HepG2 (cell line): ENCODE data around the gene ZNF292. TPM values are rescaled to one million over a fixed set of nuclear protein-coding genes. Genes with fewer than 3 reads are reported as not detected.

Experiments used
- ATAC-seq: fragments of 200-7000 bp; cut with Tn5 transposase; 3 replicates; pipeline ENCODE4 v1.9.1; 2020; ENCODE audit warnings: mild to moderate bottlenecking, moderate library complexity
- BruUV-seq: library from RNA; stranded (reverse); fragments of 400-500 nt; replicated peaks from 2 replicates; lab custom pipeline; 2021; lab: Mats Ljungman, UMichigan
- CTCF ChIA-PET: fragments of 300-600 bp; formaldehyde crosslinking; extraction: SDS; loops from one replicate; lab custom pipeline; 2021; ENCODE audit warnings: low total read pairs, inconsistent platforms, low intra/inter-chr PET ratio; lab: Yijun Ruan, JAX
- POLR2A ChIA-PET: fragments of 350-600 bp; sonication (Branson Sonifier 250); formaldehyde crosslinking; loops from one replicate; lab custom pipeline; 2020; ENCODE audit warnings: antibody characterized with exemption, inconsistent platforms; lab: Yijun Ruan, JAX
- DNase-seq: peaks from one replicate; pipeline ENCODE4 v3.0.0-alpha.2; 2015; ENCODE audit warnings: low spot score
- FAIRE-seq: peaks from 3 replicates; lab custom pipeline; 2011; peaks lifted over from hg19 to GRCh38; lab: Jason Lieb, UNC
- H2AFZ ChIP-seq: one replicate; pipeline ENCODE4 v1.6.1; 2011; ENCODE audit warnings: low read length, inconsistent platforms
- H3K27ac ChIP-seq: fragments of 300-600 bp; 3 replicates; pipeline ENCODE4 v1.8.0; 2011; ENCODE audit warnings: mixed run types, mild to moderate bottlenecking, mixed read lengths, low read length, inconsistent platforms; ENCODE audit not compliant: insufficient read depth; ENCODE audit errors: extremely low read length
- H3K27me3 ChIP-seq, 2 experiments: fragments of 200-600 bp in 1 of 2; 2 replicates in 1 of 2; 3 replicates in 1 of 2; pipeline versions ENCODE4 v1.6.0 to v1.8.0; 2011; ENCODE audit warnings: low read length in 2 of 2, mild to moderate bottlenecking in 2 of 2, moderate library complexity in 2 of 2, inconsistent platforms in 1 of 2; ENCODE audit not compliant: insufficient read depth in 2 of 2, control insufficient read depth in 1 of 2
- H3K36me3 ChIP-seq, 2 experiments: fragments of 200-600 bp in 1 of 2; replicated peaks in 1 of 2; 2 replicates in 1 of 2; 3 replicates in 1 of 2; pipeline versions ENCODE4 v1.5.1 to v1.8.0; 2011; ENCODE audit warnings: low read length in 2 of 2, inconsistent platforms in 1 of 2; ENCODE audit not compliant: insufficient read depth in 2 of 2, control insufficient read depth in 1 of 2
- H3K4me1 ChIP-seq: 2 replicates; pipeline ENCODE4 v1.5.1; 2012; ENCODE audit warnings: low read length, inconsistent platforms; ENCODE audit not compliant: insufficient read depth
- H3K4me2 ChIP-seq: 2 replicates; pipeline ENCODE4 v1.6.0; 2011; ENCODE audit warnings: low read depth, low read length, inconsistent platforms
- H3K4me3 ChIP-seq, 3 experiments: fragments of 200-600 bp in 1 of 3; sonication (generic), shearing (Covaris generic) in 1 of 3; replicated peaks in 1 of 3; 2 replicates each; pipeline ENCODE4 v1.5.1; 2011 to 2016; ENCODE audit warnings: low read length in 3 of 3, inconsistent platforms in 2 of 3, low read depth in 2 of 3, mild to moderate bottlenecking in 2 of 3, control low read depth in 1 of 3, mixed read lengths in 1 of 3; ENCODE audit not compliant: insufficient read depth in 1 of 3
- H3K79me2 ChIP-seq: one replicate; pipeline ENCODE4 v1.6.1; 2011; ENCODE audit warnings: low read length, inconsistent platforms; ENCODE audit not compliant: insufficient read depth
- H3K9ac ChIP-seq: 2 replicates; pipeline ENCODE4 v1.6.0; 2011; ENCODE audit warnings: mild to moderate bottlenecking, low read depth, low read length, inconsistent platforms; ENCODE audit not compliant: insufficient read depth
- H3K9me3 ChIP-seq: 2 replicates; pipeline ENCODE4 v1.5.1; 2012; ENCODE audit warnings: mild to moderate bottlenecking, low read length
- H4K20me1 ChIP-seq: 2 replicates; pipeline ENCODE4 v1.6.0; 2011; ENCODE audit warnings: inconsistent platforms, mild to moderate bottlenecking, low read length, moderate library complexity; ENCODE audit not compliant: insufficient read depth
- ATF7 ChIP-seq, 2 experiments: fragments of 450-650 bp in 1 of 2; sonication (generic) in 1 of 2; formaldehyde crosslinking in 1 of 2; IDR thresholded peaks; 2 replicates each; pipeline versions ENCODE4 v1.4.0 to v1.6.1; 2016 to 2020; ENCODE audit warnings: antibody characterized with exemption in 1 of 2, mild to moderate bottlenecking in 1 of 2, missing genetic modification reagents in 1 of 2
- CENPT ChIP-seq: sonication (generic); formaldehyde crosslinking; IDR thresholded peaks from 2 replicates; pipeline ENCODE4 v1.8.0; 2022; ENCODE audit warnings: low read depth, mild to moderate bottlenecking, moderate library complexity, missing genetic modification reagents
- IKZF1 ChIP-seq: fragments of 450-650 bp; IDR thresholded peaks from 2 replicates; pipeline ENCODE4 v1.7.1; 2016
- RFX5 ChIP-seq: IDR thresholded peaks from 2 replicates; pipeline ENCODE4 v1.6.1; 2011; ENCODE audit warnings: low read depth, low read length, improper control_type of control experiment
- SIX1 ChIP-seq: sonication (generic); formaldehyde crosslinking; IDR thresholded peaks from 2 replicates; pipeline ENCODE4 v1.4.0; 2020; ENCODE audit warnings: missing genetic modification reagents, borderline replicate concordance
- ZBTB2 ChIP-seq: sonication (generic); formaldehyde crosslinking; IDR thresholded peaks from 2 replicates; pipeline ENCODE4 v1.8.0; 2022; ENCODE audit warnings: low read depth, missing genetic modification reagents
- ZNF614 ChIP-seq: IDR thresholded peaks from 2 replicates; pipeline ENCODE4 v1.6.1; 2018; ENCODE audit warnings: missing biosample characterization, missing genetic modification reagents, inconsistent platforms, borderline replicate concordance
- ZNF710 ChIP-seq: sonication (generic); formaldehyde crosslinking; IDR thresholded peaks from 2 replicates; pipeline ENCODE4 v1.5.0; 2020; ENCODE audit warnings: mild to moderate bottlenecking, missing genetic modification reagents, borderline replicate concordance
- WGBS: methylation state at CpG from one replicate; pipeline ENCODE4 v1.1.6; 2017; ENCODE audit warnings: low lambda C conversion rate; 5-methylcytosine and 5-hydroxymethylcytosine counted together
- in situ Hi-C: cut with HindIII; loops from 2 replicates; pipeline ENCODE4 v1.10.0; 2017; ENCODE audit warnings: low pct_unique_long_range_greater_than_20kb; ENCODE audit not compliant: extremely low pct_ligation_motif_present
- intact Hi-C: fragments of 100-400 bp; cut with micrococcal nuclease; formaldehyde crosslinking; loops from one replicate; pipeline ENCODE4 v1.10.0; 2022; ENCODE audit not compliant: unreplicated experiment
- polyA plus RNA-seq, 8 experiments: library from polyadenylated mRNA; depleted of rRNA in 3 of 8; stranded (reverse) in 7 of 8; unstranded in 1 of 8; fragments of >200 nt; fragmentation: Illumina TruSeq in 4 of 8; extraction: Trizol in 4 of 8; gene quantifications; 2 replicates each; pipeline versions ENCODE4 v1.2.1 to v1.2.3, GENCODE V29; 2011 to 2016; ENCODE audit warnings: low read depth in 4 of 8, missing spikeins in 1 of 8, mixed read lengths in 1 of 8; ENCODE audit not compliant: insufficient read depth in 1 of 8
- total RNA-seq, 5 experiments: library from RNA; depleted of rRNA; stranded (reverse); fragments of >200 nt; fragmentation: Illumina TruSeq; extraction: Trizol; gene quantifications; 2 replicates each; pipeline ENCODE4 v1.2.3, GENCODE V29; 2016; ENCODE audit warnings: low read depth in 1 of 5

ZNF292 gene
- total and polyA plus RNA-seq, 2 of the 13 experiments (the other 11 are each of a cell fraction or from before 2014, with no cell fraction given): 9.9 to 12.8 TPM

- CTCF ChIA-PET: no interaction called here
These were observed 39.8 kb upstream of the ZNF292 start for GRCh38 chr6:87115402-87116135.

GRCh38 chr6:87116922-87117321 lies 38.4 kb upstream of the ZNF292 start:
- ATAC-seq: no peak
- in situ Hi-C loops: no loop called here
- H3K9me3 ChIP-seq: no peaks in the 10 kb centered on the region
- no peaks in the 10 kb centered on the region for H3K27me3 ChIP-seq
- no peaks in the 10 kb centered on the region for H3K79me2 ChIP-seq
- H3K4me3 ChIP-seq: no peak overlapping the region
- intact Hi-C loops: no loop called here
- DNase-seq: no peak
- no peaks in the 10 kb centered on the region for H3K4me1 ChIP-seq
- ChIA-PET POLR2A (no interaction called here), CTCF (no interaction called here)
- no peaks in the 10 kb centered on the region for H3K36me3 ChIP-seq
- no peaks in the 10 kb centered on the region for H4K20me1 ChIP-seq
- BruUV-seq: no TSS peak
- H3K9ac ChIP-seq: no peak overlapping the region
- 29% methylated on average over 2 of the region's 2 CpGs for WGBS
- H2AFZ ChIP-seq: no peak overlapping the region
- no peak overlapping the region for H3K27ac ChIP-seq
- no peak overlapping the region for H3K4me2 ChIP-seq
- no peak for FAIRE-seq
- no peak for TF ChIP-seq SIX1
- no peak for TF ChIP-seq ZNF614 (CRISPR knock-in tag)
- no peak for TF ChIP-seq CENPT (CRISPR knock-in tag)
- no peak for TF ChIP-seq ZNF710 (CRISPR knock-in tag)

More at GRCh38 chr6:87115402-87116135, 39.8 kb upstream of the ZNF292 start:
- H3K4me3 ChIP-seq: no peak overlapping the region
- no peaks in the 10 kb centered on the region for H3K4me1 ChIP-seq
- no peaks in the 10 kb centered on the region for H3K79me2 ChIP-seq
- no peak overlapping the region for H3K27ac ChIP-seq
- H3K4me2 ChIP-seq: no peak overlapping the region
- 35% methylated on average over 2 of the region's 2 CpGs for WGBS
- FAIRE-seq (no peak), ATAC-seq (no peak), DNase-seq (no peak)
- BruUV-seq: no TSS peak
- intact Hi-C loops: no loop called here
- H3K9ac ChIP-seq: no peak overlapping the region
- no peaks in the 10 kb centered on the region for H4K20me1 ChIP-seq
- in situ Hi-C loops: no loop called here
- peak; percentile 56 for TF ChIP-seq ATF7 (IDR thresholded peaks at IDR 0.05)
- TF ChIP-seq ATF7 (CRISPR knock-in tag; IDR thresholded peaks at IDR 0.05): no peak
- no peak for TF ChIP-seq IKZF1
- TF ChIP-seq RFX5: peak; percentile 80
- TF ChIP-seq ZBTB2 (CRISPR knock-in tag): no peak
- no peak overlapping the region for H2AFZ ChIP-seq
- POLR2A ChIA-PET: no interaction called here
- no peaks in the 10 kb centered on the region for H3K9me3 ChIP-seq
- no peaks in the 10 kb centered on the region for H3K27me3 ChIP-seq
- H3K36me3 ChIP-seq: no peaks in the 10 kb centered on the region
